Testis (tissue), 3 donors: ENCODE results near the gene ERC2. TPM values are rescaled to one million over a fixed set of nuclear protein-coding genes. Genes with fewer than 3 reads are reported as not detected.

Source experiments
- DNase-seq: peaks from one replicate; pipeline ENCODE4 v3.0.0-alpha.2; 2019
- H3K27ac ChIP-seq, 2 donors: fragments of 200-600 bp; sonication (generic); one replicate each; pipeline ENCODE4 v1.5.1; 2019
- H3K27me3 ChIP-seq: fragments of 200-600 bp; sonication (generic); one replicate; pipeline ENCODE4 v1.5.1; 2019
- H3K36me3 ChIP-seq: fragments of 200-600 bp; sonication (generic); one replicate; pipeline ENCODE4 v1.5.1; 2017; ENCODE audit warnings: low read depth; ENCODE audit errors: missing control alignments
- H3K4me1 ChIP-seq: fragments of 200-600 bp; sonication (generic); one replicate; pipeline ENCODE4 v1.5.1; 2019
- H3K4me3 ChIP-seq, 2 donors: fragments of 200-600 bp; sonication (generic); one replicate each; pipeline ENCODE4 v1.5.1; 2017 to 2019
- H3K9me3 ChIP-seq: fragments of 200-600 bp; sonication (generic); one replicate; pipeline ENCODE4 v1.5.1; 2017
- POLR2A ChIP-seq: fragments of 450-650 bp; IDR thresholded peaks from one replicate; pipeline ENCODE4 v1.6.1; 2017; ENCODE audit warnings: antibody characterized with exemption, mild to moderate bottlenecking, moderate library complexity
- WGBS, 2 donors: methylation state at CpG; one replicate each; pipeline ENCODE4 v1.1.5; 2018; 5-methylcytosine and 5-hydroxymethylcytosine counted together
- intact Hi-C: fragments of 100-400 bp; cut with DNase I; formaldehyde crosslinking; loops from one replicate; pipeline ENCODE4 v1.15.1; 2023; ENCODE audit warnings: low total_unique reads
- polyA plus RNA-seq: library from polyadenylated mRNA; stranded (reverse); fragments of 350-450 nt; fragmentation: Illumina TruSeq; extraction: RNeasy Lipid Tissue Mini Kit (QIAGEN cat#74804); gene quantifications from one replicate; pipeline ENCODE4 v1.2.3, GENCODE V29; 2014; ENCODE audit warnings: low read depth, low replicate concordance; ENCODE audit not compliant: insufficient read depth
- total RNA-seq, 2 donors: library from RNA; depleted of rRNA; stranded (reverse); fragments of >200 nt; gene quantifications; one replicate each; pipeline ENCODE4 v1.2.3, GENCODE V29; 2016
- TF ChIP-seq, protein P1 (sequence below), 3 experiments: fragments of 450-650 bp in 2 of 3; fragments of 200-600 bp in 1 of 3; sonication (generic) in 1 of 3; IDR thresholded peaks; one replicate each; pipeline ENCODE4 v1.5.1; 2016 to 2019; ENCODE audit warnings: antibody characterized with exemption in 3 of 3, mild to moderate bottlenecking in 2 of 3, moderate library complexity in 1 of 3

ERC2 gene
- total and polyA plus RNA-seq, 3 donors from 2014 or later: 1.9 to 6.1 (median 5.9) TPM

DNA sequence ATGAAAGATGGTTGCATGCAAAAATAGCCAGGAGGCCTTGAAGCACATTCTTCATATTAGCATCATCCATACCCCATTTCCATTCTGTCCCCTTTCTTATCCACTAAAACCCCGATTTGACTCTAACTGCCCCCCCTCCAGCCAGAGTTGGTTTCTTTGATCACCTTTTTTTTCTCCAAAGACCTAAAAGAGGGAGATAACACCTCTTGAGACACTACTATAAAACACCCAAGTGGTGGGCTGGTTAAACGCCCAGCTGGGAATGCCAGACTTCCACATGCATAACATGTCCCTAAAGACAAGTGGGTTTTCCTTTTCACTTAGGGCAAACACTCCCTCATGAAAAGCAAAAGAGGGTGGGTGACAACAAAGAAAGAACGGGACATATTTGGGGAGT lies 847.2 kb downstream of the ERC2 start:
- no peak overlapping the region for H3K27ac ChIP-seq
- TF ChIP-seq POLR2A: no peak
- TF ChIP-seq, protein P1, sequence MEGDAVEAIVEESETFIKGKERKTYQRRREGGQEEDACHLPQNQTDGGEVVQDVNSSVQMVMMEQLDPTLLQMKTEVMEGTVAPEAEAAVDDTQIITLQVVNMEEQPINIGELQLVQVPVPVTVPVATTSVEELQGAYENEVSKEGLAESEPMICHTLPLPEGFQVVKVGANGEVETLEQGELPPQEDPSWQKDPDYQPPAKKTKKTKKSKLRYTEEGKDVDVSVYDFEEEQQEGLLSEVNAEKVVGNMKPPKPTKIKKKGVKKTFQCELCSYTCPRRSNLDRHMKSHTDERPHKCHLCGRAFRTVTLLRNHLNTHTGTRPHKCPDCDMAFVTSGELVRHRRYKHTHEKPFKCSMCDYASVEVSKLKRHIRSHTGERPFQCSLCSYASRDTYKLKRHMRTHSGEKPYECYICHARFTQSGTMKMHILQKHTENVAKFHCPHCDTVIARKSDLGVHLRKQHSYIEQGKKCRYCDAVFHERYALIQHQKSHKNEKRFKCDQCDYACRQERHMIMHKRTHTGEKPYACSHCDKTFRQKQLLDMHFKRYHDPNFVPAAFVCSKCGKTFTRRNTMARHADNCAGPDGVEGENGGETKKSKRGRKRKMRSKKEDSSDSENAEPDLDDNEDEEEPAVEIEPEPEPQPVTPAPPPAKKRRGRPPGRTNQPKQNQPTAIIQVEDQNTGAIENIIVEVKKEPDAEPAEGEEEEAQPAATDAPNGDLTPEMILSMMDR (IDR thresholded peaks at IDR 0.05): no peak
- 76 to 87% methylated on average over 3 of the region's 3 CpGs for WGBS, 2 donors
- H3K4me1 ChIP-seq: no peaks in the 10 kb centered on the region
- intact Hi-C loops: no loop called here
- no peaks in the 10 kb centered on the region for H3K27me3 ChIP-seq
- no peak overlapping the region for H3K4me3 ChIP-seq
- H3K36me3 ChIP-seq: no peaks in the 10 kb centered on the region
- no peak for DNase-seq
- H3K9me3 ChIP-seq: no peaks in the 10 kb centered on the region

DNA sequence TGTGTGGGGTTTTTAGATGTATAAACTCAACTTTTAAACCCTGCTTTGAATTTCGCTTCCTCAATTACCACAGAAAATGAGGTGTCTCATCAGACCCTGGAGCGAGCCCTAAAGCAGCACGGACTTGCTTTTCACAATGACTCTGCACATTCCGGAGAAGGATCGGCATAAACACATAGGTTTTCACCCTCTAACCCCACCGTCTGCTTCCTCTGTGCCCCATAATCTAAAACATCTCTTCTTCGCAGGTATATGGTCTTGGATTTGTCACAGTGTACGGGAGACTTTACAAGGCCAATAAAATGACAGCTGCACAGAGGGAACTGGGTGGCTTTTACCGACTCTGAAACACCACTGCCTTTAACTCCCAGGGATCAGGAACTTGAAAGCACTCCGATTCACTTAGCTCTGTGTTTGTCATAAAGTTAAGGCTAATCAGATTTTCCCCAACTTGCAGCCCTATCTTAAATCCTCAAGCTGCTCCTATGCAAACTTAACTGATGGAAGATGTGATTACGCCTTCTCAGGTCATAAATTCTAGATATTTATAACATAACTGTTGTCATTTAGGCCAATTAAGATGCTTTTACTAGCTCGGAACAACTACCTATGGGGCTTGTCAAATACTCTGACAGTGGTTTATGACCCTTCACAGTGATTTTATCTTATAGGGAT lies 847.8 kb downstream of the ERC2 start:
- Histone ChIP-seq H3K4me3 (no peak overlapping the region), H3K36me3 (no peaks in the 10 kb centered on the region), H3K27me3 (no peaks in the 10 kb centered on the region), H3K27ac (no peak overlapping the region), H3K4me1 (no peaks in the 10 kb centered on the region), H3K9me3 (no peaks in the 10 kb centered on the region)
- TF ChIP-seq POLR2A: no peak
- TF ChIP-seq, protein P1 (IDR thresholded peaks at IDR 0.05): no peak
- DNase-seq: no peak
- intact Hi-C loops: no loop called here
- 89 to 90% methylated on average over 12 of the region's 12 CpGs for WGBS, 2 donors

GRCh38 chr3:55619046-55619808 lies 849.0 kb downstream of the ERC2 start:
- Histone ChIP-seq H3K4me1 (peaks cover 3% of the 10 kb centered on the region), H3K4me3 (no peak overlapping the region), H3K27ac (no peak overlapping the region), H3K27me3 (no peaks in the 10 kb centered on the region), H3K36me3 (no peaks in the 10 kb centered on the region), H3K9me3 (no peaks in the 10 kb centered on the region)
- TF ChIP-seq, protein P1 (IDR thresholded peaks at IDR 0.05): no peak
- TF ChIP-seq POLR2A: no peak
- intact Hi-C loops: no loop called here
- DNase-seq: no peak
- WGBS, 2 donors: 62 to 66% methylated on average over 10 of the region's 10 CpGs

DNA sequence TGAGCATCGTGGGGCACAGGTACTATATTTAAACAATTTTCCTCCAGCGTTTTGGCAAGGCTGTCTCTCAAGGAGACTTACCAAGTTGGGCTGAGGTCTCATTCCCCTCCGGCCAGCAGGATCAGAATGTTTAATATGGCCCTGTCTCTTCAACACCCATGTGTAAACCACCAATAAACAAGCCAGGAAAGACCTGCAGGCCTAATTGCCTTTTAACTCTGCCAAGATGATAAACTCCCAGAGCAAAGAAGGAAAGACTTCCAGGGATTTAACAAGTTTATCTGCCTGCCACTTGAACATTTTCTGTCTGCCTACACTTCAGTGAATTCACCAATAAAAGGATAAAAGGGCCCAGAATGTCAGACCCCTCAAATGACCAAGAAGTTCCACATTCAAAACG lies 850.9 kb downstream of the ERC2 start:
- no peak for DNase-seq
- no peak for TF ChIP-seq POLR2A
- TF ChIP-seq, protein P1 (IDR thresholded peaks at IDR 0.05): no peak
- H3K27ac ChIP-seq: no peak overlapping the region
- H3K9me3 ChIP-seq: no peaks in the 10 kb centered on the region
- H3K4me1 ChIP-seq: peaks cover 9% of the 10 kb centered on the region
- WGBS, 2 donors: 74 to 81% methylated on average over 4 of the region's 4 CpGs
- intact Hi-C loops: no loop called here
- no peaks in the 10 kb centered on the region for H3K27me3 ChIP-seq
- H3K36me3 ChIP-seq: no peaks in the 10 kb centered on the region
- H3K4me3 ChIP-seq: no peak overlapping the region
